HG03439 (cell line): Measurements from ENCODE around the gene PSMF1.
"Not testable (repeated sequence)": the region's sequence is repeated elsewhere in the genome, so short reads cannot be mapped to it uniquely, and the experiment has no call there.

Source experiments
- ATAC-seq: cut with Tn5 transposase; IDR thresholded peaks from one replicate; pipeline ENCODE4 v1.9.1; 2021; ENCODE audit warnings: mild to moderate bottlenecking, moderate library complexity; ENCODE audit not compliant: unreplicated experiment

PSMF1 gene

GRCh38 chr20:1122388-1123315 is 4.2 kb downstream of the PSMF1 start:
- no peak for ATAC-seq

- no peak for ATAC-seq
Measured at GRCh38 chr20:1123666-1124065, 5.3 kb downstream of the PSMF1 start.

- no peak for ATAC-seq
Measured at GRCh38 chr20:1124421-1124820, 6.0 kb downstream of the PSMF1 start.

GRCh38 chr20:1125277-1125676 is 6.9 kb downstream of the PSMF1 start:
- ATAC-seq = no peak

GRCh38 chr20:1127840-1128239 is 9.4 kb downstream of the PSMF1 start:
- ATAC-seq = no peak

GRCh38 chr20:1130058-1130694 is 11.8 kb downstream of the PSMF1 start:
- no peak for ATAC-seq

GRCh38 chr20:1130847-1131246 is 12.4 kb downstream of the PSMF1 start:
- ATAC-seq = no peak

GRCh38 chr20:1131354-1131753 is 13.0 kb downstream of the PSMF1 start:
- ATAC-seq = no peak

- no peak for ATAC-seq
Measured at GRCh38 chr20:1134355-1134754, 16.0 kb downstream of the PSMF1 start.

- no peak for ATAC-seq
Measured at GRCh38 chr20:1134836-1135235, 16.4 kb downstream of the PSMF1 start.

- no peak for ATAC-seq
Measured at GRCh38 chr20:1137236-1137635, 18.8 kb downstream of the PSMF1 start.

- ATAC-seq = no peak
Measured at GRCh38 chr20:1144401-1145172, 26.2 kb downstream of the PSMF1 start.

- ATAC-seq = no peak
Measured at GRCh38 chr20:1146957-1147356, 28.6 kb downstream of the PSMF1 start.

- ATAC-seq = not testable (repeated sequence)
Measured at GRCh38 chr20:1149812-1150211, 31.4 kb downstream of the PSMF1 start.

GRCh38 chr20:1150218-1150617 is 31.8 kb downstream of the PSMF1 start:
- no peak for ATAC-seq

GRCh38 chr20:1150968-1151367 is 32.6 kb downstream of the PSMF1 start:
- ATAC-seq = no peak

GRCh38 chr20:1154226-1154625 is 35.8 kb downstream of the PSMF1 start:
- no peak for ATAC-seq

GRCh38 chr20:1154691-1155090 is 36.3 kb downstream of the PSMF1 start:
- no peak for ATAC-seq

GRCh38 chr20:1155342-1155741 is 36.9 kb downstream of the PSMF1 start:
- ATAC-seq = no peak

- no peak for ATAC-seq
Measured at GRCh38 chr20:1160496-1160895, 42.1 kb downstream of the PSMF1 start.

- ATAC-seq = no peak
Measured at GRCh38 chr20:1160991-1161390, 42.6 kb downstream of the PSMF1 start.
